Small intestine (tissue), 7 donors: ENCODE results near the gene PLCL1. TPM values are rescaled to one million over a fixed set of nuclear protein-coding genes. Genes with fewer than 3 reads are reported as not detected.
A peak's percentile ranks its signal among the peaks of the same experiment; 100 is the strongest.
"Not testable (repeated sequence)": the region's sequence is repeated elsewhere in the genome, so short reads cannot be mapped to it uniquely, and the experiment has no call there.

Experiments
- DNase-seq, 2 donors: peaks; one replicate each; pipeline versions ENCODE4 v3.0.0 to v3.0.0-alpha.2; 2013
- FAIRE-seq: peaks from 2 replicates; lab custom pipeline; 2012; peaks lifted over from hg19 to GRCh38; lab: Jason Lieb, UNC
- H3K27ac ChIP-seq, 3 donors: one replicate each; pipeline ENCODE4 v1.5.1; 2013; ENCODE audit warnings: low read length in 2 of 3, mild to moderate bottlenecking in 2 of 3, control low read depth in 1 of 3, inconsistent platforms in 1 of 3, low read depth in 1 of 3, moderate library complexity in 1 of 3
- H3K27me3 ChIP-seq, 3 donors: one replicate each; pipeline ENCODE4 v1.6.1; 2013; ENCODE audit warnings: low read length in 3 of 3, inconsistent platforms in 1 of 3; ENCODE audit not compliant: control insufficient read depth in 3 of 3, insufficient read depth in 3 of 3
- H3K36me3 ChIP-seq, 3 donors: one replicate each; pipeline ENCODE4 v1.6.1; 2013; ENCODE audit warnings: low read length in 3 of 3, inconsistent platforms in 1 of 3, low read depth in 1 of 3, mild to moderate bottlenecking in 1 of 3, moderate library complexity in 1 of 3; ENCODE audit not compliant: control insufficient read depth in 3 of 3, insufficient read depth in 2 of 3
- H3K4me1 ChIP-seq, 3 donors: one replicate each; pipeline ENCODE4 v1.6.1; 2013; ENCODE audit warnings: low read length in 2 of 3, inconsistent platforms in 1 of 3, low read depth in 1 of 3, mild to moderate bottlenecking in 1 of 3, moderate library complexity in 1 of 3; ENCODE audit not compliant: control insufficient read depth in 3 of 3, insufficient read depth in 2 of 3
- H3K4me3 ChIP-seq, 3 donors: one replicate each; pipeline ENCODE4 v1.5.1; 2013; ENCODE audit warnings: low read length in 3 of 3, control low read depth in 1 of 3, inconsistent platforms in 1 of 3, low read depth in 1 of 3, mild to moderate bottlenecking in 1 of 3, moderate library complexity in 1 of 3
- H3K9me3 ChIP-seq, 2 donors: one replicate each; pipeline ENCODE4 v1.6.1; 2013; ENCODE audit warnings: low read depth in 1 of 2, low read length in 1 of 2; ENCODE audit not compliant: control insufficient read depth in 2 of 2, insufficient read depth in 1 of 2
- WGBS, 3 donors: extraction: QIAGEN DNeasy Blood & Tissue Kit; methylation state at CpG; one replicate each; pipeline ENCODE4 v1.1.7; 2013; 5-methylcytosine and 5-hydroxymethylcytosine counted together
- polyA plus RNA-seq, 4 donors: library from polyadenylated mRNA; stranded (reverse) in 3 of 4; unstranded in 1 of 4; fragments of 200-250 nt in 3 of 4; fragments of 120-200 nt in 1 of 4; gene quantifications; one replicate each; pipeline versions ENCODE4 v1.2.1 to v1.2.3, GENCODE V29; 2013
- donor health status: healthy with polysubstance abuse.
- donor health status: control.
- donor health status: control.
- donor health status: Bipolar disorder and iron deficiency.
- donor health status: healthy.

PLCL1 gene
- polyA plus RNA-seq, 4 donors = 0.58 to 2.3 (median 0.81) TPM; not detected in 1

DNA sequence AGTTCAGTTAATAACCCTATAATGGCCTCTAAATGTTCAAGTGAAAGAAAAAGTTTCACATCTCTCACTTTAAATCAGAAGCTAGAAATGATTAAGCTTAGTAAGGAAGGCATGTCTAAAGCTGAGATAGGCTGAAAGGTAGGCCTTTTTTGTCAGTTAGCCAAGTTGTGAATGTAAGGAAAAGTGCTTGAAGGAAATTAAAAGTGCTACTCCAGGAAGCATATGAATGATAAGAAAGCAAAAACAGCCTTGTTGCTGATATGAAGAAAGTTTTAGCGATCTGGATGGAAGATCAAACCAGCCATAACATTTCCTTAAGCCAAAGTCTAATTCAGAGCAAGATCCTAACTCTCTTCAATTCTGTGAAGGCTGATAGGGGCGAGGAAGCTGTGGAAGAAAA, 10.1 kb downstream of the PLCL1 start:
- FAIRE-seq = no peak
- Histone ChIP-seq H3K4me3 (no peak overlapping the region), H3K27me3 (peaks cover 0 to 10% (median 0%) of the 10 kb centered on the region in 3 donors), H3K36me3 (no peaks in the 10 kb centered on the region), H3K27ac (no peak overlapping the region), H3K9me3 (no peaks in the 10 kb centered on the region), H3K4me1 (no peaks in the 10 kb centered on the region)
- peak in 1 of 2 donors; percentile 19 for DNase-seq
- WGBS, 3 donors = 17 to 48% (median 24%) methylated on average over 2 of the region's 2 CpGs

DNA sequence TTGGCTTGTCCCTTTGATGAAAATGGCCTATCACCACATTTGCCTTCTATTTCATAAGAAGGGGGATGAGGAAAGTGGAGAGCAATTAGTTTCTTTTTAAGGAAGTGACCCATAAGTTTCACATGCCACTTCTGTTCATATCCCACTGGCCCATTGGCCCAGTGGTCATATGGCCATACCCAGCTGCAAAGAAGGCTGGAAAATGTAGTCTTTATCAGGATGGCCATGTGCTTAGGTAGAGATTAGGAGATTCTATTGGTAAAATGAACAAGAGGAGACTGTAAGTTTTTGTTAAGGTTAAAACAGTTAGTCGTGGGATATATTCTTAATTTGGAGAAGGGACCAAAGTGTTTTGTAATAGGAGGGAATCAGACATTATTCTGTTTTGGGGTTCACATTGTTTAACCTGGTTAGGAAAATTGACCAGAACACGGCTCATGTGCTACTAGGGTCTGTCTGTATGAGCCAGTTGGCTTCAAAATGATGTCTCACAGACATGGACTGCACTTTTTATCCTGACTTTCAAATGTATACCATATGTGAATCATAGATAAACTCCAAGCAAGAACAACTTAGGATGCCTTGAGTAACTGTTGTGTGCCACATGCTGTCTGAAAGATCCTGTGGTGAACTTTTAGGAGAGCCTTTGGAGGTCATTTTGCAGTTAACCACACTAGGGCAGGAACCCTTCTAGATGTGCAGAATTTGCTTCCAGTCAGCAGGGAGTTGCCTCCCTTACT, 17.3 kb downstream of the PLCL1 start:
- Histone ChIP-seq H3K4me1 (no peaks in the 10 kb centered on the region), H3K27me3 (peaks cover 0 to 4% (median 0%) of the 10 kb centered on the region in 3 donors), H3K9me3 (no peaks in the 10 kb centered on the region), H3K4me3 (no peak overlapping the region), H3K36me3 (no peaks in the 10 kb centered on the region), H3K27ac (no peak overlapping the region)
- FAIRE-seq = no peak
- 82 to 94% (median 93%) methylated on average over 2 of the region's 2 CpGs for WGBS, 3 donors
- no peak for DNase-seq

DNA sequence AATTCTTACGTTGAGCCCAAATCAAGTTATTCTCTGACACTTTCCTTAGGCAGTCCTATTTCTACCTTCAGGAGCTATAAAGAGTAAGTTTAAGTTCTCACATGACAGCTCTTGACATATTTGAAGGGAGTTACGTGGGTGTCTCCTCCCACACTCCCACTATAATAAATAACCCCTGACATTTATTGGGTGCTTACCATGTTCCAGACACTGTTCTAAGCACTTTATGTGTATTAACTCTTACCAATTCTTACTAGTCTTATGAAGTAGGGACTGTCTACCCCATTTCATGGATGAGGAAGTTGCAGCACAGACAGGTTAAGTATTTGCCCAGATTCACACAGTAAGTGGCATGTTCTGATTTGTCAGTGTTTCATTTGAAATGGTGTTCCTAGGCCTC, 17.9 kb downstream of the PLCL1 start:
- Histone ChIP-seq H3K27me3 (peaks cover 0 to 4% (median 0%) of the 10 kb centered on the region in 3 donors), H3K4me1 (no peaks in the 10 kb centered on the region), H3K9me3 (no peaks in the 10 kb centered on the region), H3K36me3 (no peaks in the 10 kb centered on the region), H3K4me3 (no peak overlapping the region), H3K27ac (no peak overlapping the region)
- no peak for FAIRE-seq
- DNase-seq = no peak
- WGBS, 3 donors = 71 to 73% (median 71%) methylated on average over 2 of the region's 2 CpGs

DNA sequence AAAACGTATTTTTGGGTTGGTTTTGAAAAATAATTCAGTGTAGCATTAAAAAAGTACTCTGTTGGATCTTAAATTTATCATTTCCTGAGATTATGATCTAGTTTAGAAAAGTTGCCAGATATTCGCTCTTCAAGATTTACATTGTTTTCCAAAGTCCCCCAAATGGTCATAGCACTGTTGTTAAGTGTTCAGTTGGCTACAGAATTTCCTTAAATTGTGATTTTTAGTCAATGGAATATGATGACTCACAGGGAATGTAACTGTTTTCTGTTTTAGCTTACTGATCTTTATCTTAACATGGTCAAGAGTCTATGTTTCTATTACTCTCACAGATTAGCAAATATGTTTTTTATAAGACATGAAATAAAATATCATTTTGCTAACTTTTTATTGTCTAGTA, 23.2 kb downstream of the PLCL1 start:
- Histone ChIP-seq H3K36me3 (no peaks in the 10 kb centered on the region), H3K4me3 (no peak overlapping the region), H3K27ac (no peak overlapping the region), H3K9me3 (no peaks in the 10 kb centered on the region), H3K4me1 (no peaks in the 10 kb centered on the region), H3K27me3 (no peaks in the 10 kb centered on the region)
- no peak for FAIRE-seq
- DNase-seq = no peak
- 44 to 58% (median 54%) methylated on average over 2 of the region's 2 CpGs for WGBS, 3 donors

DNA sequence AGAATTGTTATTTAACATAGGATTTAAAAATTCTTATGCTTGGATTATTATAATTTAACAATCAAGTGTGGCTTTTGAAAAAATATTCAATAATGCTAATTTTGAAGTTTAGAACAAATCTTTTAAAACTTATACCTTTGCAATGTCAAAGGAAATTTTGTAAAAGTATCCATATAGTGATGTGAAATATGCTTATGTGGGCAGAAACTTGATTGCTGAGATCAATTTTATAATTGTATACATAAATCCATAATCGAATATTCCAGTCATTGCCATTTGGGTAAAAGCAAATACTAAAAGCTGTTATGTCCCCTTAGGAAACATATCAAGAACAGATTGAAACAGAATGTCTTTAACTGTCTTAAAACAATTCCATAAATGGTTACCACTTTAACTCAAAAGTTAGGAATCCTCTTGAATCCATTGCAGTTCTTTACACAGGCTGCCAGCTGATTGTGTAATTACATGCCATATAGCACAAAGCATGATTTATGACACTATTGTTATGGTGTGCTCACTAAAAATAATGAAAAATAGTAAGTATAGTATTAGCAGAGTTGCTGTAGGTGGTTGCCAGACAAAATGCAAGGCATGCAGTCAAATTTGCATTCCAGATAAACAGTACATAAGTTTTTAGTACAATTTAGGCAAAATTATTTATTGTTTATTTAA, 24.2 kb downstream of the PLCL1 start:
- H3K36me3 ChIP-seq = no peaks in the 10 kb centered on the region
- DNase-seq (no peak), FAIRE-seq (no peak)
- H3K27ac ChIP-seq = no peak overlapping the region
- no peaks in the 10 kb centered on the region for H3K9me3 ChIP-seq
- H3K4me3 ChIP-seq = no peak overlapping the region
- no peaks in the 10 kb centered on the region for H3K4me1 ChIP-seq
- WGBS, 3 donors = 55 to 86% (median 67%) methylated on average over 1 of the region's 1 CpG
- H3K27me3 ChIP-seq = no peaks in the 10 kb centered on the region

- H3K4me1 ChIP-seq, H3K9me3 ChIP-seq, FAIRE-seq, H3K27me3 ChIP-seq, DNase-seq, H3K4me3 ChIP-seq, H3K27ac ChIP-seq, H3K36me3 ChIP-seq: not testable (repeated sequence)
- 83 to 89% (median 83%) methylated on average over 2 of the region's 2 CpGs for WGBS, 3 donors
Measured at GRCh38 chr2:197834771-197835170, 30.4 kb downstream of the PLCL1 start.

- no peaks in the 10 kb centered on the region for H3K36me3 ChIP-seq
- no peak overlapping the region for H3K27ac ChIP-seq
- H3K9me3 ChIP-seq = no peaks in the 10 kb centered on the region
- DNase-seq (no peak), FAIRE-seq (no peak)
- H3K4me1 ChIP-seq = no peaks in the 10 kb centered on the region
- H3K27me3 ChIP-seq = no peaks in the 10 kb centered on the region
- 65 to 77% (median 74%) methylated on average over 4 of the region's 4 CpGs for WGBS, 3 donors
- no peak overlapping the region for H3K4me3 ChIP-seq
Measured at GRCh38 chr2:197835293-197835692, 30.9 kb downstream of the PLCL1 start.

GRCh38 chr2:197838036-197838435, 33.6 kb downstream of the PLCL1 start:
- Histone ChIP-seq H3K4me3 (no peak overlapping the region), H3K27me3 (no peaks in the 10 kb centered on the region), H3K36me3 (no peaks in the 10 kb centered on the region), H3K4me1 (no peaks in the 10 kb centered on the region), H3K9me3 (no peaks in the 10 kb centered on the region), H3K27ac (peak overlapping the region in 1 of 3 donors; percentile 20)
- WGBS, 3 donors = 13 to 33% (median 33%) methylated on average over 5 of the region's 5 CpGs
- FAIRE-seq (no peak), DNase-seq (peak; percentile 11 to 28)
